Measurements from ENCODE around the gene POU2F1.

Gene POU2F1

DNA sequence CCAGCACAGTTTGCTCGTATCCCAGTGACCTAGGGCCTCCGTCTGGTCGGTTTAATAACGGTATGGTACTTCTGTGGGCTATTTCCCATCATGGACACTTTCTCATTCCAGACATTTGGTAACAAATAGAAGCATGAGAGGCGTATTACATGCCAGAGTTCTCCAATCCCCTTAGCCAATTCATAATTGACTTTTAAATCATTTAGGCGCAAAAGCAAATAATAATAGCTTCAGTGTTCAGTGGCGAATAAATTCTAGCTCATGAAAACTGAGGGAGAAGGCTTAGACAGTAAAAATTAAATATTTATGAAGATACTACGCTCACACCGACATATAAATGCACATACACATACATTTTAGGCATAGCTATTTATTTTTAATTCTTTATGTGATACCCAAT is 247.1 kb downstream of the POU2F1 start:
- Histone ChIP-seq H3K27me3 (ENCODE audit: control insufficient read depth, insufficient read depth, low read length) (no peaks in the 10 kb centered on the region), H3K9ac (ENCODE audit: low read length) (no peak overlapping the region), H3K36me3 (ENCODE audit: control insufficient read depth, insufficient read depth, low read length) (no peaks in the 10 kb centered on the region), H3K4me1 (ENCODE audit: control insufficient read depth, insufficient read depth, low read length) (no peaks in the 10 kb centered on the region), H3K27ac (ENCODE audit: low read depth, low read length) (no peak overlapping the region), H3K4me3 (ENCODE audit: low read length) (no peak overlapping the region)

DNA sequence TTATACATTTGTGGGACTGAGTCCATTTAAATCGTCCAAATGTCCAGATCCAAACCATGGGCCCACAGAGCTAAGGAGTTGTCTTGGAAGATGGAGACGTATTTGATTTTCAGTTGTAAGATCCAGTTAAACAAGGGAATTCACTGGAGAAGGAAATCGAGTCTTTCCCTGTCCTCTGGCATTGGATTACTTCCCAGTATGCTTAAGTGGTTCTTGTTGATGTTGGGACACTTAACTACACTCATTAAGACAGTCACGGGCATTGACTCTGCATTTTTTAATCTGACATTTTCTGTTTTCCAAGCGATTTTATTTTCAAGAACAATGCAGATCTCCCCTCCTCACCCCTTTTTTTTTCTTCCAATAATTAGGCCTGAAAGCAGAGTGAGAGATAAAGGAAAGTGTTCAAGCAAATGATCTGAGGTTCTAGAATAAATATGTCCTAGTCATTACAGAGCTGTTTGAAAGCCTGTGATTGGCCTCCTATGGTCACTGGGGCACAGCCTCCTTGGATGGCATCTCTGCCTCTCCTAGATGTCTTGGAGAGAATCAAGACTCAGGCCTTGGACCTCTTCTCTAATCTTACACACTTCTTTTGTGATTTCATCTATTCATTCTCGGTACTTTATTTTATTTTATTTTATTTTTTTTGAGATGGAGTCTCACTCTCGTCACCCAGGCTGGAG is 248.7 kb downstream of the POU2F1 start:
- H3K4me3 ChIP-seq (ENCODE audit: low read length), result no peak overlapping the region
- H3K27ac ChIP-seq (ENCODE audit: low read depth, low read length), result no peak overlapping the region
- no peaks in the 10 kb centered on the region for H3K4me1 ChIP-seq (ENCODE audit: control insufficient read depth, insufficient read depth, low read length)

GRCh38 chr1:167471568-167471967 is 250.9 kb downstream of the POU2F1 start:
- H3K4me1 ChIP-seq (ENCODE audit: control insufficient read depth, insufficient read depth, low read length), result no peaks in the 10 kb centered on the region
- no peaks in the 10 kb centered on the region for H3K36me3 ChIP-seq (ENCODE audit: control insufficient read depth, insufficient read depth, low read length)
- H3K9ac ChIP-seq (ENCODE audit: low read length), result no peak overlapping the region
- H3K27ac ChIP-seq (ENCODE audit: low read depth, low read length), result no peak overlapping the region
- H3K27me3 ChIP-seq (ENCODE audit: control insufficient read depth, insufficient read depth, low read length), result no peaks in the 10 kb centered on the region
- no peak overlapping the region for H3K4me3 ChIP-seq (ENCODE audit: low read length)

More for the DNA sequence above, 248.7 kb downstream of the POU2F1 start:
- Histone ChIP-seq H3K36me3 (ENCODE audit: control insufficient read depth, insufficient read depth, low read length) (no peaks in the 10 kb centered on the region), H3K27me3 (ENCODE audit: control insufficient read depth, insufficient read depth, low read length) (no peaks in the 10 kb centered on the region), H3K9ac (ENCODE audit: low read length) (no peak overlapping the region)

DNA sequence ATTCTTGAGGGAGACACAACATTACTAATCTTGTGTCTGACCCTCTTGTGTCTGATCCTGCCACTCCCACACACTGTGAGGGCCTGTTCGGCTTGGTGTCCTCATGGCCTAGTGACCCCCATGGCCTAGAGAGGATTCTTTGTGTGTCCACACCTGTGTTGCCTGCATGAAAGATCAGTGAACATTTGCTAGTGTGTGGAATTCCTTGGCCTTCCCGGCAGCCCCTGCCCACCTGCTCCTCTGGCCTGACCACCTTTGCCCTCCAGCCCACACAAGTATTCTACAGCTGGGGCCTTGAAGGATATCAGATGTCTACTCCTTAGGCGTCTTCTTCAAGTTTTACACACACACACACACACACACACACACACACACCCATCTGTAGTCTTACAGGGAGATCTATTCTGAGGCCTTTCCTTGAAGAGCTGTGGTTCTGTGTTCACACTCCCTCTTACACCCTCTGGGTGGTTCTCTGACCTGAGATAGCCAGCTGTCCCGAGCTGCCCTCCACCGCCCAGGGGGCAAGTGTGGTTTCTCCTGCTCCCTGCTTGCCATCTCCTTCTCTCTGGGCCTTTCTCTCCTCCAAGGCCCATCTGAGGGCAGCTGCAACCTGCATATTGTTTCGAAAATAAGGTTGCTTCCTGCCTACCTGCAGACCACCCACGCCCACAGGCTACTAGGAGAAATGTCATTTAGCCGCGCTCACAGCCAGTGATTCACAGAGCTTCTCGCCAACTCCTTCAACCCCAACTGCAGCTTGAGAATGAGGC is 252.3 kb downstream of the POU2F1 start:
- H3K4me1 ChIP-seq (ENCODE audit: control insufficient read depth, insufficient read depth, low read length), result no peaks in the 10 kb centered on the region
- no peak overlapping the region for H3K9ac ChIP-seq (ENCODE audit: low read length)
- no peak overlapping the region for H3K27ac ChIP-seq (ENCODE audit: low read depth, low read length)

DNA sequence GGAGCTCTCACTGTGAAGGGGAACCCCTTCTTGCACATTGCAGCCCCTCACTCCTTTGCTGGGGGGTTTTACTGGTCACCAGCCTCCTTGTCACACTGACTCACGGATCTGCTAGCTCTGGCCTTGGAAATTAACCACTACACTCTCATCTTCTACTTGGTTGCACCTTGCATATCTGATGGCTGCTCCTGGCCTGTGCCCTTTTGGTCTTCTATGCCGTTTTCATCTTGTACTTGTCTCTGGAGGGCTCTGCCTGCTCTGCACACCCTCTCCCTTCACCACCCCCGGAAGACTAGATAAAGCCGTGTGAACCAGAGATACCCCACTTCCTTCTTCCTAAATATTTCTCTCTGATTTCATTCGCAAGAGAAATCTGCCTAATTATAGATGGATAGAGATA is 253.1 kb downstream of the POU2F1 start:
- Histone ChIP-seq H3K4me1 (ENCODE audit: control insufficient read depth, insufficient read depth, low read length) (no peaks in the 10 kb centered on the region), H3K27me3 (ENCODE audit: control insufficient read depth, insufficient read depth, low read length) (no peaks in the 10 kb centered on the region), H3K9ac (ENCODE audit: low read length) (no peak overlapping the region), H3K4me3 (ENCODE audit: low read length) (no peak overlapping the region), H3K36me3 (ENCODE audit: control insufficient read depth, insufficient read depth, low read length) (no peaks in the 10 kb centered on the region), H3K27ac (ENCODE audit: low read depth, low read length) (no peak overlapping the region)

More for the DNA sequence above, 252.3 kb downstream of the POU2F1 start:
- no peak overlapping the region for H3K4me3 ChIP-seq (ENCODE audit: low read length)
- H3K36me3 ChIP-seq (ENCODE audit: control insufficient read depth, insufficient read depth, low read length), result no peaks in the 10 kb centered on the region
- no peaks in the 10 kb centered on the region for H3K27me3 ChIP-seq (ENCODE audit: control insufficient read depth, insufficient read depth, low read length)

DNA sequence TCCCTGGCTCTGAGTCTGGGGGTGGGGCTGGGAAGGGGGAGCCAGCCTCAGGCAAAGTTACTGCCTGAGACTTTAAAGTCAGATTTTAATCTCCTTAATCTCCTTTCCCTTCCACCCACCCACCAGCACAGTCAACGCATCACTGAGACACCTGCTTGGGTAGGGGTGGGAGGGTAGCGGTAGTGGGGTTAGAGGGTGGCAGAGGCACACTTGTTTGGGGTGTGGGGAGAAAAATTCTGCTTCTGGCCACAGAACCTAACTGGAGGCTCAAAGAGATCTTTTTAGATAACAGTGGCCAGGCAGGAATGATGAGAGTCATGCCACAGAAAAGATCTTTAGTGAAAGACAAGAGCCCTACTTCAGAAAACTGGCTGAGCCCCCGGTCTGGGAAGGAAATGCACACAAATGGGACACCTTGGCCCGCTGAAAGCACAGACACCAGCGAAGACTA is 253.5 kb downstream of the POU2F1 start:
- no peaks in the 10 kb centered on the region for H3K27me3 ChIP-seq (ENCODE audit: control insufficient read depth, insufficient read depth, low read length)
- no peak overlapping the region for H3K9ac ChIP-seq (ENCODE audit: low read length)
- H3K36me3 ChIP-seq (ENCODE audit: control insufficient read depth, insufficient read depth, low read length), result no peaks in the 10 kb centered on the region
- no peaks in the 10 kb centered on the region for H3K4me1 ChIP-seq (ENCODE audit: control insufficient read depth, insufficient read depth, low read length)
- no peak overlapping the region for H3K27ac ChIP-seq (ENCODE audit: low read depth, low read length)
- no peak overlapping the region for H3K4me3 ChIP-seq (ENCODE audit: low read length)

DNA sequence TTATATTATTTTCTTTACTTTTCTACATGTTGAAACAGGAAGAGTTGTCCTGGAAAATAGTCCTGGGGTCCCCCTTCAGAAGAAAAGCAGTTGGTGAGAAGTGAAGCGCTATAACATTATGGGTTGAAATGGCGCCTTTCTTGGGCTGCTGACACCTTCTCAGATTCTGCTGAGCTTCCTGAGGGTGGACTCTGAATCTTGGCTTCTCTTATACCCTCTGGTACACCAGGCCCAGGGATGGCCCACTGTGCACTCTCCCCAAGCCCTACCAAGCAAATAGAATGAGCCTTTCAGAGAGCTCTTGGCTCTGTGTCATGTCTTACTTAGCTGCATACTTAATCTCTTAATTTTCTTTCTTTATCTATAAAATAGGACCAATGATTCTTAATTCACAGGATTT is 255.4 kb downstream of the POU2F1 start:
- Histone ChIP-seq H3K9ac (ENCODE audit: low read length) (no peak overlapping the region), H3K36me3 (ENCODE audit: control insufficient read depth, insufficient read depth, low read length) (no peaks in the 10 kb centered on the region), H3K4me1 (ENCODE audit: control insufficient read depth, insufficient read depth, low read length) (no peaks in the 10 kb centered on the region), H3K4me3 (ENCODE audit: low read length) (no peak overlapping the region), H3K27me3 (ENCODE audit: control insufficient read depth, insufficient read depth, low read length) (no peaks in the 10 kb centered on the region), H3K27ac (ENCODE audit: low read depth, low read length) (no peak overlapping the region)

Measured in rectal smooth muscle tissue (tissue), 1 donor.